ENCODE measurements around the gene ANAPC16. TPM values are rescaled to one million over a fixed set of nuclear protein-coding genes. Genes with fewer than 3 reads are reported as not detected.

The ANAPC16 gene
- total and polyA plus RNA-seq, 2 donors (not counting 1 experiment from before 2014, with no cell fraction given) = 104 to 132 TPM

DNA sequence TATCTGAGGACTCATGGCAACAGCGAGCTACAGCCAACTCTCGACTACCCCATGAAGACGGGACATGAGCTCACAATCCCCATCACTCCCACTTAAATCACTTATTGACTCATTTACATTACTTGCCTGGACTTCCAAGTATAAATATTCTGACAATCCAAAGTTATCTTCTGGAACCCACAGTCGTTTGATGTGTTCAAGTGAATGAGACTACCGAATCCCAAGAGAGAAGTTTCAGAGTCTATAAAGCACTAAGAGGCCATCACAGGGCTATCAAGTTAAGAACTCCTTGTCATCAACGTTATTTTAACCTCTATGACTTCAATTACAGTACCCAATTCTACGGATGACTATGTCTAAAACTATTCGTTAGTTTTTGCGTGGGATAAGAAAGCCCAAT lies 11.5 kb upstream of the ANAPC16 start:
- POLR2A ChIA-PET = no interaction called here
- Histone ChIP-seq H2AFZ (ENCODE audit: insufficient read depth, low read depth, low read length, poor library complexity, severe bottlenecking) (no peak overlapping the region), H3K9ac (ENCODE audit: low read length) (no peak overlapping the region), H4K20me1 (ENCODE audit: control insufficient read depth, insufficient read depth, low read length, poor library complexity, severe bottlenecking) (peaks cover 6% of the 10 kb centered on the region), H3K4me1 (ENCODE audit: control insufficient read depth in 2 of 2, insufficient read depth in 2 of 2, low read length in 2 of 2) (no peaks in the 10 kb centered on the region), H3K4me3 (ENCODE audit: control extremely low read depth in 1 of 5, extremely low read depth in 1 of 5, insufficient read depth in 1 of 5, low read depth in 2 of 5, low read length in 4 of 5) (no peak overlapping the region), H3K9me3 (ENCODE audit: control extremely low read depth in 1 of 3, control insufficient read depth in 2 of 3, insufficient read depth in 1 of 3, low read length in 2 of 3) (no peaks in the 10 kb centered on the region), H3K79me2 (ENCODE audit: control insufficient read depth, insufficient read depth, low read length) (peaks cover 44% of the 10 kb centered on the region), H3K27me3 (replicated peaks in 1 of 4; ENCODE audit: control extremely low read depth in 1 of 4, control insufficient read depth in 3 of 4, insufficient read depth in 4 of 4, low read length in 3 of 4) (no peaks in the 10 kb centered on the region), H3K4me2 (replicated peaks; ENCODE audit: low read depth, low read length, poor library complexity, severe bottlenecking) (no peak overlapping the region), H3K27ac (ENCODE audit: low read length in 2 of 2) (no peak overlapping the region), H3K36me3 (replicated peaks in 1 of 2; ENCODE audit: control extremely low read depth in 1 of 2, control insufficient read depth in 1 of 2, extremely low read depth in 1 of 2, insufficient read depth in 2 of 2, low read length in 1 of 2) (peaks cover 5 to 58% of the 10 kb centered on the region in 2 experiments)
- Mint-ChIP-seq H3K4me3 (no peak overlapping the region), H3K27ac (no peak overlapping the region), H3K9me3 (ENCODE audit: insufficient read depth) (no peaks in the 10 kb centered on the region), H3K27me3 (no peaks in the 10 kb centered on the region), H3K4me1 (no peaks in the 10 kb centered on the region)
- DNase-seq (no peak), ATAC-seq (ENCODE audit: low read depth) (no peak)
- intact Hi-C loops (cut with micrococcal nuclease) = no loop called here
- 100% methylated on average over 3 of the region's 9 CpGs for WGBS (ENCODE audit: insufficient coverage)
- CTCF ChIA-PET = interaction anchor here (0.6 to 2.2 kb wide), 5 partner anchors 11 to 332 kb away, joined by 3 to 5 read pairs (median 4); partner anchors contain the start of genes ANAPC16 and ASCC1
- no peak for TF ChIP-seq EZH2 (IDR thresholded peaks at IDR 0.05; ENCODE audit: borderline replicate concordance, insufficient read depth, low read depth, low read length, poor library complexity, severe bottlenecking)

GRCh38 chr10:72204724-72205123 lies 11.1 kb upstream of the ANAPC16 start:
- POLR2A ChIA-PET = no interaction called here
- Histone ChIP-seq H3K4me1 (ENCODE audit: control insufficient read depth in 2 of 2, insufficient read depth in 2 of 2, low read length in 2 of 2) (no peaks in the 10 kb centered on the region), H2AFZ (ENCODE audit: insufficient read depth, low read depth, low read length, poor library complexity, severe bottlenecking) (no peak overlapping the region), H4K20me1 (ENCODE audit: control insufficient read depth, insufficient read depth, low read length, poor library complexity, severe bottlenecking) (peaks cover 6% of the 10 kb centered on the region), H3K36me3 (replicated peaks in 1 of 2; ENCODE audit: control extremely low read depth in 1 of 2, control insufficient read depth in 1 of 2, extremely low read depth in 1 of 2, insufficient read depth in 2 of 2, low read length in 1 of 2) (peaks cover 5 to 62% of the 10 kb centered on the region in 2 experiments), H3K79me2 (ENCODE audit: control insufficient read depth, insufficient read depth, low read length) (peaks cover 48% of the 10 kb centered on the region), H3K27ac (ENCODE audit: low read length in 2 of 2) (no peak overlapping the region), H3K4me3 (ENCODE audit: control extremely low read depth in 1 of 5, extremely low read depth in 1 of 5, insufficient read depth in 1 of 5, low read depth in 2 of 5, low read length in 4 of 5) (no peak overlapping the region), H3K9me3 (ENCODE audit: control extremely low read depth in 1 of 3, control insufficient read depth in 2 of 3, insufficient read depth in 1 of 3, low read length in 2 of 3) (no peaks in the 10 kb centered on the region), H3K9ac (ENCODE audit: low read length) (no peak overlapping the region), H3K27me3 (replicated peaks in 1 of 4; ENCODE audit: control extremely low read depth in 1 of 4, control insufficient read depth in 3 of 4, insufficient read depth in 4 of 4, low read length in 3 of 4) (no peaks in the 10 kb centered on the region), H3K4me2 (replicated peaks; ENCODE audit: low read depth, low read length, poor library complexity, severe bottlenecking) (no peak overlapping the region)
- no peak overlapping the region for H3K27ac Mint-ChIP-seq
- no peak for TF ChIP-seq EZH2 (IDR thresholded peaks at IDR 0.05; ENCODE audit: borderline replicate concordance, insufficient read depth, low read depth, low read length, poor library complexity, severe bottlenecking)
- TF ChIP-seq, protein P1, sequence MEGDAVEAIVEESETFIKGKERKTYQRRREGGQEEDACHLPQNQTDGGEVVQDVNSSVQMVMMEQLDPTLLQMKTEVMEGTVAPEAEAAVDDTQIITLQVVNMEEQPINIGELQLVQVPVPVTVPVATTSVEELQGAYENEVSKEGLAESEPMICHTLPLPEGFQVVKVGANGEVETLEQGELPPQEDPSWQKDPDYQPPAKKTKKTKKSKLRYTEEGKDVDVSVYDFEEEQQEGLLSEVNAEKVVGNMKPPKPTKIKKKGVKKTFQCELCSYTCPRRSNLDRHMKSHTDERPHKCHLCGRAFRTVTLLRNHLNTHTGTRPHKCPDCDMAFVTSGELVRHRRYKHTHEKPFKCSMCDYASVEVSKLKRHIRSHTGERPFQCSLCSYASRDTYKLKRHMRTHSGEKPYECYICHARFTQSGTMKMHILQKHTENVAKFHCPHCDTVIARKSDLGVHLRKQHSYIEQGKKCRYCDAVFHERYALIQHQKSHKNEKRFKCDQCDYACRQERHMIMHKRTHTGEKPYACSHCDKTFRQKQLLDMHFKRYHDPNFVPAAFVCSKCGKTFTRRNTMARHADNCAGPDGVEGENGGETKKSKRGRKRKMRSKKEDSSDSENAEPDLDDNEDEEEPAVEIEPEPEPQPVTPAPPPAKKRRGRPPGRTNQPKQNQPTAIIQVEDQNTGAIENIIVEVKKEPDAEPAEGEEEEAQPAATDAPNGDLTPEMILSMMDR (IDR thresholded peaks at IDR 0.05) = no peak
- intact Hi-C loops (cut with micrococcal nuclease) = no loop called here
- no peak overlapping the region for H3K4me3 Mint-ChIP-seq
- 83% methylated on average over 1 of the region's 1 CpG for WGBS (ENCODE audit: insufficient coverage)
- CTCF ChIA-PET = interaction anchor here (0.6 to 2.2 kb wide), 2 partner anchors 11 to 18 kb away, joined by 3 to 4 read pairs; partner anchors contain the start of genes ANAPC16 and ASCC1
- no peaks in the 10 kb centered on the region for H3K9me3 Mint-ChIP-seq (ENCODE audit: insufficient read depth)
- no peak for ATAC-seq (ENCODE audit: low read depth)
- H3K4me1 Mint-ChIP-seq = no peaks in the 10 kb centered on the region
- no peaks in the 10 kb centered on the region for H3K27me3 Mint-ChIP-seq
- no peak for DNase-seq

Data from B cell (primary cell).